A549 (cell line): ENCODE results near the gene ADAM10.

ENCODE experiments used
- E2F6 ChIP-seq: IDR thresholded peaks from 2 replicates; pipeline ENCODE4 v1.6.1; 2012; ENCODE audit warnings: low read depth, borderline replicate concordance
- ESRRA ChIP-seq: fragments of 150-350 bp; IDR thresholded peaks from 2 replicates; pipeline ENCODE4 v1.6.1; 2014; ENCODE audit warnings: mild to moderate bottlenecking, low read length, borderline replicate concordance
- POLR2A ChIP-seq: IDR thresholded peaks from 2 replicates; pipeline ENCODE4 v1.6.1; 2012; ENCODE audit warnings: mild to moderate bottlenecking, low read length
- USF2 ChIP-seq: fragments of 450-650 bp; IDR thresholded peaks from 2 replicates; pipeline ENCODE4 v1.6.1; 2014; ENCODE audit warnings: antibody characterized with exemption

- TF ChIP-seq POLR2A (no peak), E2F6 (no peak), USF2 (no peak), ESRRA (no peak)
Observed at GRCh38 chr15:58584789-58585461, 164.6 kb downstream of the ADAM10 start.
